ENCODE results near the gene NCBP3.

The NCBP3 gene

DNA sequence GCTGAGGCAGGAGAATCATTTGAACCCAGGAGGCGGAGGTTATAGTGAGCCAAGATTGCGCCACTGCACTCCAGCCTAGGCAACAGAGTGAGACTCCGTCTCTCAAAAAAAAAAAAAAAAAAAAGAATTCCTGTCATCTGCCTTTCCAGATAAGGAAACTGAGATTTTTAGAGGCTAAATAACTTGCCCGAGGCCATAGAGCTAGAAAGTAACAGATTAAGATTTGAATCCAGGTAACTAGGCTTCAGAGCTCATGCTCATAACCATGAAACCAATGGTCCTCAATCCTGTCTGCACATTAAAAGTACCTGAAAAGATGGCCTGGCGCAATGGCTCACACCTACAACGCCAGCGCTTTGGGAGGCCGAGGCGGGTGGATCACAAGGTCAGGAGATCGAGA is 9.5 kb downstream of the NCBP3 start:
- FAIRE-seq (no peak), DNase-seq (ENCODE audit: insufficient read length, low spot score) (no peak)
- TF ChIP-seq POLR2A (IDR thresholded peaks at IDR 0.05; ENCODE audit: low read depth, low read length) (no peak), TAF1 (IDR thresholded peaks at IDR 0.05; ENCODE audit: low read depth, low read length) (no peak), POU2F2 (IDR thresholded peaks at IDR 0.05; ENCODE audit: low read depth, low read length) (no peak), POLR2AphosphoS5 (IDR thresholded peaks at IDR 0.05; ENCODE audit: low read depth, low read length) (no peak), PAX5 (IDR thresholded peaks at IDR 0.05; ENCODE audit: insufficient read depth, low read length, severe bottlenecking) (no peak), SPI1 (IDR thresholded peaks at IDR 0.05; ENCODE audit: low read depth, low read length) (no peak)

GRCh38 chr17:3835410-3836229 is 10.4 kb downstream of the NCBP3 start:
- DNase-seq (ENCODE audit: insufficient read length, low spot score) (no peak), FAIRE-seq (no peak)
- TF ChIP-seq PAX5 (IDR thresholded peaks at IDR 0.05; ENCODE audit: insufficient read depth, low read length, severe bottlenecking) (no peak), POLR2AphosphoS5 (IDR thresholded peaks at IDR 0.05; ENCODE audit: low read depth, low read length) (no peak), SPI1 (IDR thresholded peaks at IDR 0.05; ENCODE audit: low read depth, low read length) (no peak), POLR2A (IDR thresholded peaks at IDR 0.05; ENCODE audit: low read depth, low read length) (no peak), POU2F2 (IDR thresholded peaks at IDR 0.05; ENCODE audit: low read depth, low read length) (no peak), TAF1 (IDR thresholded peaks at IDR 0.05; ENCODE audit: low read depth, low read length) (no peak)

- TF ChIP-seq POU2F2 (IDR thresholded peaks at IDR 0.05; ENCODE audit: low read depth, low read length) = no peak
- no peak for TF ChIP-seq PAX5 (IDR thresholded peaks at IDR 0.05; ENCODE audit: insufficient read depth, low read length, severe bottlenecking)
- TF ChIP-seq SPI1 (IDR thresholded peaks at IDR 0.05; ENCODE audit: low read depth, low read length) = no peak
- FAIRE-seq (no peak), DNase-seq (ENCODE audit: insufficient read length, low spot score) (no peak)
Observed at GRCh38 chr17:3834811-3835210, 11.2 kb downstream of the NCBP3 start.

- FAIRE-seq = no peak
- no peak for DNase-seq (ENCODE audit: insufficient read length, low spot score)
- no peak for TF ChIP-seq POU2F2 (IDR thresholded peaks at IDR 0.05; ENCODE audit: low read depth, low read length)
Observed at GRCh38 chr17:3828852-3829232, 17.2 kb downstream of the NCBP3 start.

GRCh38 chr17:3828151-3828851 is 17.7 kb downstream of the NCBP3 start:
- FAIRE-seq (no peak), DNase-seq (ENCODE audit: insufficient read length, low spot score) (no peak)
- TF ChIP-seq POU2F2 (IDR thresholded peaks at IDR 0.05; ENCODE audit: low read depth, low read length) (no peak), TAF1 (IDR thresholded peaks at IDR 0.05; ENCODE audit: low read depth, low read length) (no peak), SPI1 (IDR thresholded peaks at IDR 0.05; ENCODE audit: low read depth, low read length) (no peak), POLR2AphosphoS5 (IDR thresholded peaks at IDR 0.05; ENCODE audit: low read depth, low read length) (no peak), POLR2A (IDR thresholded peaks at IDR 0.05; ENCODE audit: low read depth, low read length) (no peak), PAX5 (IDR thresholded peaks at IDR 0.05; ENCODE audit: insufficient read depth, low read length, severe bottlenecking) (no peak)

GRCh38 chr17:3827124-3827773 is 18.8 kb downstream of the NCBP3 start:
- TF ChIP-seq TAF1 (IDR thresholded peaks at IDR 0.05; ENCODE audit: low read depth, low read length) (no peak), POU2F2 (IDR thresholded peaks at IDR 0.05; ENCODE audit: low read depth, low read length) (no peak), POLR2A (IDR thresholded peaks at IDR 0.05; ENCODE audit: low read depth, low read length) (no peak), POLR2AphosphoS5 (IDR thresholded peaks at IDR 0.05; ENCODE audit: low read depth, low read length) (no peak), PAX5 (IDR thresholded peaks at IDR 0.05; ENCODE audit: insufficient read depth, low read length, severe bottlenecking) (no peak), SPI1 (IDR thresholded peaks at IDR 0.05; ENCODE audit: low read depth, low read length) (no peak)
- DNase-seq (ENCODE audit: insufficient read length, low spot score) (no peak), FAIRE-seq (peak; percentile 87)

- DNase-seq (ENCODE audit: insufficient read length, low spot score) (no peak), FAIRE-seq (no peak)
Observed at GRCh38 chr17:3826191-3826590, 19.9 kb downstream of the NCBP3 start.

DNA sequence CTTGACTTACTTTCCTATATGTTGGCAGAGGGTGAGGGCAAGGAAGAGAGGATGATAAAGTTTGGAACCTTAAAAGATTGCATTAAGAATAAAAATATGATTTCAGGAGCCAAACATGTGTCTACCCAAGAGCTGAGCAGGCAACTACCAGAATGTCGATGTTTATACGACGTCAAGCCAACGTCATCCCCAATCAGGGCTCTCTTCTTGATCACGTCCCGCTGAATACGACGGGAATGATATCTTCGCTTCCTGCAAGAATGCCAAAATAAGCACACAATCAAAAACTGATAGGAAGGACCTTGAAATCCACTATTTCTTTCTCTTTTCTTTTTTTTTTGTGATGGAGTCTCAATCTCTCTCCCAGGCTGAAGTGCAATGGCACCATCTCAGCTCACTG is 24.9 kb downstream of the NCBP3 start:
- DNase-seq (ENCODE audit: insufficient read length, low spot score) (no peak), FAIRE-seq (no peak)
- TF ChIP-seq POLR2A (IDR thresholded peaks at IDR 0.05; ENCODE audit: low read depth, low read length) = no peak
- TF ChIP-seq POU2F2 (IDR thresholded peaks at IDR 0.05; ENCODE audit: low read depth, low read length) = no peak
- TF ChIP-seq POLR2AphosphoS5 (IDR thresholded peaks at IDR 0.05; ENCODE audit: low read depth, low read length) = no peak
- TF ChIP-seq PAX5 (IDR thresholded peaks at IDR 0.05; ENCODE audit: insufficient read depth, low read length, severe bottlenecking) = no peak
- no peak for TF ChIP-seq SPI1 (IDR thresholded peaks at IDR 0.05; ENCODE audit: low read depth, low read length)
- no peak for TF ChIP-seq TAF1 (IDR thresholded peaks at IDR 0.05; ENCODE audit: low read depth, low read length)

More at GRCh38 chr17:3826191-3826590, 19.9 kb downstream of the NCBP3 start:
- TF ChIP-seq TAF1 (IDR thresholded peaks at IDR 0.05; ENCODE audit: low read depth, low read length) = no peak
- no peak for TF ChIP-seq POU2F2 (IDR thresholded peaks at IDR 0.05; ENCODE audit: low read depth, low read length)
- no peak for TF ChIP-seq POLR2A (IDR thresholded peaks at IDR 0.05; ENCODE audit: low read depth, low read length)
- no peak for TF ChIP-seq POLR2AphosphoS5 (IDR thresholded peaks at IDR 0.05; ENCODE audit: low read depth, low read length)
- TF ChIP-seq PAX5 (IDR thresholded peaks at IDR 0.05; ENCODE audit: insufficient read depth, low read length, severe bottlenecking) = no peak
- no peak for TF ChIP-seq SPI1 (IDR thresholded peaks at IDR 0.05; ENCODE audit: low read depth, low read length)

DNA sequence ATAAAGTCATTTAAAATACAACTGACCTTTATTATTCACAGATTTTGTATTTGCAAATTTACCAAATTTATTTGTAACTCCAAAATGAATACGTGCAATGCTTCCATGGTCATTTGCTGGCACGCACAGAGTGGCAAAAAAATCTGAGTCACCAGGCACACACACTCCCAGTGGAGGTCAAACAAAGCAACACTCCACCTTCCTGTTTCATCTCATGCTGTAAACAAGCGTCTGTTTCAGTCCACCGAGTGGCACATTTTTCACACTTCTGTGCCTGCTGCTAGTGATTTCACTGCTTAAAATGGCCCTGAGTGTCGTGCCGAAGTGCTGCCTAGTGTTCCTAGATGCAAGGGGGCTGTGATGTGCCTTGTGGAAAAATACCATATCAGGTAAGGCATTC is 27.3 kb downstream of the NCBP3 start:
- FAIRE-seq (no peak), DNase-seq (ENCODE audit: insufficient read length, low spot score) (no peak)
- TF ChIP-seq POLR2AphosphoS5 (IDR thresholded peaks at IDR 0.05; ENCODE audit: low read depth, low read length) (no peak), PAX5 (IDR thresholded peaks at IDR 0.05; ENCODE audit: insufficient read depth, low read length, severe bottlenecking) (no peak), POU2F2 (IDR thresholded peaks at IDR 0.05; ENCODE audit: low read depth, low read length) (no peak), POLR2A (IDR thresholded peaks at IDR 0.05; ENCODE audit: low read depth, low read length) (no peak), SPI1 (IDR thresholded peaks at IDR 0.05; ENCODE audit: low read depth, low read length) (no peak), TAF1 (IDR thresholded peaks at IDR 0.05; ENCODE audit: low read depth, low read length) (no peak)
